ENCODE measurements around the gene CLEC17A. TPM values are rescaled to one million over a fixed set of nuclear protein-coding genes. Genes with fewer than 3 reads are reported as not detected.

The CLEC17A gene
- total and polyA plus RNA-seq, 2 of the 8 experiments (the other 6 are each of a cell fraction or from before 2014, with no cell fraction given) = not detected

- TF ChIP-seq ASH2L (IDR thresholded peaks at IDR 0.05; ENCODE audit: low read length) (no peak), SUZ12 (IDR thresholded peaks at IDR 0.05; ENCODE audit: low read length) (no peak), SP2 (IDR thresholded peaks at IDR 0.05; ENCODE audit: low read length) (no peak), RBBP5 (IDR thresholded peaks at IDR 0.05; ENCODE audit: borderline replicate concordance, low read depth, low read length) (no peak), POU5F1 (IDR thresholded peaks at IDR 0.05; ENCODE audit: low read depth, low read length) (no peak), CTBP2 (IDR thresholded peaks at IDR 0.05; ENCODE audit: borderline replicate concordance, insufficient read depth, insufficient read length, low read length) (no peak)
These were observed 16.8 kb upstream of the CLEC17A start (continued) for GRCh38 chr19:14565765-14566711.
